Neural cell (in vitro differentiated cells): ENCODE measurements around the gene CNTNAP5. TPM values are rescaled to one million over a fixed set of nuclear protein-coding genes. Genes with fewer than 3 reads are reported as not detected.

ENCODE experiments used
- H2AFZ ChIP-seq: fragments of 200-600, 300-800 bp; sonication (generic), shearing (Covaris generic); 2 replicates; pipeline ENCODE4 v1.6.0; 2014; ENCODE audit warnings: low read depth, mild to moderate bottlenecking, antibody characterized with exemption, low read length, moderate library complexity
- H3F3A ChIP-seq: fragments of 200-600 bp; shearing (Covaris generic); 2 replicates; pipeline ENCODE4 v1.6.1; 2016; ENCODE audit warnings: mild to moderate bottlenecking, moderate library complexity, mixed read lengths, antibody characterized with exemption, low read length; ENCODE audit not compliant: insufficient read depth, poor library complexity, severe bottlenecking
- H3K27ac ChIP-seq: fragments of 200-600, 300-800 bp; sonication (generic), shearing (Covaris generic); 2 replicates; pipeline ENCODE4 v1.5.1; 2014; ENCODE audit warnings: mild to moderate bottlenecking, low read length, moderate library complexity
- H3K27me3 ChIP-seq: fragments of 300-800, 200-600 bp; sonication (generic), shearing (Covaris generic); 2 replicates; pipeline ENCODE4 v1.6.0; 2014; ENCODE audit warnings: mild to moderate bottlenecking, low read depth, low read length, moderate library complexity; ENCODE audit not compliant: insufficient read depth
- H3K36me3 ChIP-seq: fragments of 300-800, 200-600 bp; sonication (generic), shearing (Covaris generic); 2 replicates; pipeline ENCODE4 v1.5.1; 2014; ENCODE audit warnings: mild to moderate bottlenecking, antibody characterized with exemption, low read length, moderate library complexity; ENCODE audit not compliant: insufficient read depth
- H3K4me2 ChIP-seq: fragments of 300-800, 200-600 bp; sonication (generic), shearing (Covaris generic); 2 replicates; pipeline ENCODE4 v1.6.0; 2014; ENCODE audit warnings: mild to moderate bottlenecking, low read length
- H3K4me3 ChIP-seq: fragments of 300-800, 200-600 bp; sonication (generic), shearing (Covaris generic); 2 replicates; pipeline ENCODE4 v1.5.1; 2014; ENCODE audit warnings: mild to moderate bottlenecking, low read length, moderate library complexity
- H3K79me2 ChIP-seq: fragments of 200-600 bp; shearing (Covaris generic); replicated peaks from 2 replicates; pipeline ENCODE4 v1.6.0; 2014; ENCODE audit warnings: mild to moderate bottlenecking, low read length, moderate library complexity; ENCODE audit not compliant: insufficient read depth
- H3K9ac ChIP-seq: fragments of 300-800, 200-600 bp; sonication (generic), shearing (Covaris generic); 2 replicates; pipeline ENCODE4 v1.6.1; 2016; ENCODE audit warnings: mild to moderate bottlenecking, low read length, mixed read lengths
- H3K9me2 ChIP-seq: fragments of 200-600 bp; shearing (Covaris generic); 2 replicates; pipeline ENCODE4 v1.6.1; 2016; ENCODE audit warnings: mild to moderate bottlenecking, low read length, mixed read lengths; ENCODE audit not compliant: insufficient read depth
- H3K9me3 ChIP-seq: fragments of 200-600, 300-800 bp; sonication (generic), shearing (Covaris generic); 2 replicates; pipeline ENCODE4 v1.6.1; 2016; ENCODE audit warnings: mild to moderate bottlenecking, mixed run types, low read length, moderate library complexity, mixed read lengths
- H4K20me1 ChIP-seq: fragments of 200-600 bp; shearing (Covaris generic); 2 replicates; pipeline ENCODE4 v1.6.1; 2016; ENCODE audit warnings: mild to moderate bottlenecking, mixed run types; ENCODE audit not compliant: insufficient read depth
- EP300 ChIP-seq: fragments of 450-650 bp; conservative IDR thresholded peaks from 2 replicates; pipeline ENCODE4 v1.6.1; 2014; ENCODE audit warnings: antibody characterized with exemption, mild to moderate bottlenecking, moderate library complexity; ENCODE audit not compliant: poor library complexity, severe bottlenecking
- EZH2 ChIP-seq: fragments of 200-600, 300-800 bp; shearing (Covaris generic), sonication (generic); IDR thresholded peaks from 2 replicates; pipeline ENCODE4 v1.6.1; 2014; ENCODE audit warnings: antibody characterized with exemption, low read length, borderline replicate concordance, mild to moderate bottlenecking; ENCODE audit not compliant: insufficient read depth, poor library complexity, severe bottlenecking
- MXI1 ChIP-seq: fragments of 450-650 bp; conservative IDR thresholded peaks from 2 replicates; pipeline ENCODE4 v1.6.1; 2014; ENCODE audit warnings: antibody characterized with exemption, mild to moderate bottlenecking; ENCODE audit not compliant: poor library complexity, severe bottlenecking
- POLR2AphosphoS5 ChIP-seq: IDR thresholded peaks from 2 replicates; pipeline ENCODE4 v1.6.1; 2012
- RAD21 ChIP-seq: fragments of 450-650 bp; conservative IDR thresholded peaks from 2 replicates; pipeline ENCODE4 v1.6.1; 2014; ENCODE audit warnings: antibody characterized with exemption, mild to moderate bottlenecking, moderate library complexity
- SMC3 ChIP-seq: fragments of 450-650 bp; conservative IDR thresholded peaks from 2 replicates; pipeline ENCODE4 v1.6.1; 2014; ENCODE audit warnings: antibody characterized with exemption, mild to moderate bottlenecking, moderate library complexity; ENCODE audit not compliant: poor library complexity
- TAF1 ChIP-seq: IDR thresholded peaks from 2 replicates; pipeline ENCODE4 v1.6.1; 2012; ENCODE audit warnings: low read depth
- polyA plus RNA-seq: library from polyadenylated mRNA; depleted of rRNA; stranded (reverse); fragments of >200 nt; gene quantifications from 2 replicates; pipeline ENCODE4 v1.2.3, GENCODE V29; 2014
- TF ChIP-seq, protein P1 (sequence below): IDR thresholded peaks from 2 replicates; pipeline ENCODE4 v1.6.1; 2012; ENCODE audit warnings: borderline replicate concordance
- TF ChIP-seq, protein P2 (sequence below): fragments of 450-650 bp; IDR thresholded peaks from 2 replicates; pipeline ENCODE4 v1.5.1; 2014; ENCODE audit warnings: antibody characterized with exemption, mild to moderate bottlenecking, moderate library complexity; ENCODE audit not compliant: poor library complexity, severe bottlenecking

CNTNAP5 gene
- polyA plus RNA-seq, 1 donor from 2014 or later = 19.3 TPM

DNA sequence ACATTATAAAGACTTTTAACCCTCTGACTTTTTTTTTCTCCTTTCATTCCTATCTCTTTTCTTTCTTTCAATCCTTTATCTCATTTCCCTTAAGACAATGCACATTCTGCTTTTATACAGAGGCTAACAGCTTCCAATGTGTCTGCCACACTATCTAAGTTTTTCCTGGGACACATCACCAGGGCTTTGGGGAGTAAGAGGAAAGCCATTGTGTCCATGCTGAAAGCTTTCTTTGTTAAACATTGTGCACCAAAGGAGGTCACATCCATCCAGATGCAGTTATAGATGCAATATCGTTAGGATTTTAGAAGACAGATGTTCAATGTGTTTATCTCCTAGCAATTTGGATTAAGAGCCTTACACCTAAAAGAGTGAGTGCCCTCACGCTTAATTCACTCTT lies 534.1 kb downstream of the CNTNAP5 start:
- TF ChIP-seq, protein P1, sequence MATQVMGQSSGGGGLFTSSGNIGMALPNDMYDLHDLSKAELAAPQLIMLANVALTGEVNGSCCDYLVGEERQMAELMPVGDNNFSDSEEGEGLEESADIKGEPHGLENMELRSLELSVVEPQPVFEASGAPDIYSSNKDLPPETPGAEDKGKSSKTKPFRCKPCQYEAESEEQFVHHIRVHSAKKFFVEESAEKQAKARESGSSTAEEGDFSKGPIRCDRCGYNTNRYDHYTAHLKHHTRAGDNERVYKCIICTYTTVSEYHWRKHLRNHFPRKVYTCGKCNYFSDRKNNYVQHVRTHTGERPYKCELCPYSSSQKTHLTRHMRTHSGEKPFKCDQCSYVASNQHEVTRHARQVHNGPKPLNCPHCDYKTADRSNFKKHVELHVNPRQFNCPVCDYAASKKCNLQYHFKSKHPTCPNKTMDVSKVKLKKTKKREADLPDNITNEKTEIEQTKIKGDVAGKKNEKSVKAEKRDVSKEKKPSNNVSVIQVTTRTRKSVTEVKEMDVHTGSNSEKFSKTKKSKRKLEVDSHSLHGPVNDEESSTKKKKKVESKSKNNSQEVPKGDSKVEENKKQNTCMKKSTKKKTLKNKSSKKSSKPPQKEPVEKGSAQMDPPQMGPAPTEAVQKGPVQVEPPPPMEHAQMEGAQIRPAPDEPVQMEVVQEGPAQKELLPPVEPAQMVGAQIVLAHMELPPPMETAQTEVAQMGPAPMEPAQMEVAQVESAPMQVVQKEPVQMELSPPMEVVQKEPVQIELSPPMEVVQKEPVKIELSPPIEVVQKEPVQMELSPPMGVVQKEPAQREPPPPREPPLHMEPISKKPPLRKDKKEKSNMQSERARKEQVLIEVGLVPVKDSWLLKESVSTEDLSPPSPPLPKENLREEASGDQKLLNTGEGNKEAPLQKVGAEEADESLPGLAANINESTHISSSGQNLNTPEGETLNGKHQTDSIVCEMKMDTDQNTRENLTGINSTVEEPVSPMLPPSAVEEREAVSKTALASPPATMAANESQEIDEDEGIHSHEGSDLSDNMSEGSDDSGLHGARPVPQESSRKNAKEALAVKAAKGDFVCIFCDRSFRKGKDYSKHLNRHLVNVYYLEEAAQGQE = no peak
- TF ChIP-seq EP300 (no peak), RAD21 (no peak), MXI1 (no peak), SMC3 (no peak), TAF1 (no peak), POLR2AphosphoS5 (no peak), EZH2 (no peak)
- TF ChIP-seq, protein P2, sequence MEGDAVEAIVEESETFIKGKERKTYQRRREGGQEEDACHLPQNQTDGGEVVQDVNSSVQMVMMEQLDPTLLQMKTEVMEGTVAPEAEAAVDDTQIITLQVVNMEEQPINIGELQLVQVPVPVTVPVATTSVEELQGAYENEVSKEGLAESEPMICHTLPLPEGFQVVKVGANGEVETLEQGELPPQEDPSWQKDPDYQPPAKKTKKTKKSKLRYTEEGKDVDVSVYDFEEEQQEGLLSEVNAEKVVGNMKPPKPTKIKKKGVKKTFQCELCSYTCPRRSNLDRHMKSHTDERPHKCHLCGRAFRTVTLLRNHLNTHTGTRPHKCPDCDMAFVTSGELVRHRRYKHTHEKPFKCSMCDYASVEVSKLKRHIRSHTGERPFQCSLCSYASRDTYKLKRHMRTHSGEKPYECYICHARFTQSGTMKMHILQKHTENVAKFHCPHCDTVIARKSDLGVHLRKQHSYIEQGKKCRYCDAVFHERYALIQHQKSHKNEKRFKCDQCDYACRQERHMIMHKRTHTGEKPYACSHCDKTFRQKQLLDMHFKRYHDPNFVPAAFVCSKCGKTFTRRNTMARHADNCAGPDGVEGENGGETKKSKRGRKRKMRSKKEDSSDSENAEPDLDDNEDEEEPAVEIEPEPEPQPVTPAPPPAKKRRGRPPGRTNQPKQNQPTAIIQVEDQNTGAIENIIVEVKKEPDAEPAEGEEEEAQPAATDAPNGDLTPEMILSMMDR = no peak
- Histone ChIP-seq H3K27ac (no peak overlapping the region), H3K36me3 (no peaks in the 10 kb centered on the region), H3K9me3 (no peaks in the 10 kb centered on the region), H3K4me3 (no peak overlapping the region), H4K20me1 (no peaks in the 10 kb centered on the region), H3K27me3 (no peaks in the 10 kb centered on the region), H3F3A (no peaks in the 10 kb centered on the region), H2AFZ (no peak overlapping the region), H3K9ac (no peak overlapping the region), H3K4me2 (no peak overlapping the region), H3K79me2 (no peaks in the 10 kb centered on the region), H3K9me2 (no peaks in the 10 kb centered on the region)

DNA sequence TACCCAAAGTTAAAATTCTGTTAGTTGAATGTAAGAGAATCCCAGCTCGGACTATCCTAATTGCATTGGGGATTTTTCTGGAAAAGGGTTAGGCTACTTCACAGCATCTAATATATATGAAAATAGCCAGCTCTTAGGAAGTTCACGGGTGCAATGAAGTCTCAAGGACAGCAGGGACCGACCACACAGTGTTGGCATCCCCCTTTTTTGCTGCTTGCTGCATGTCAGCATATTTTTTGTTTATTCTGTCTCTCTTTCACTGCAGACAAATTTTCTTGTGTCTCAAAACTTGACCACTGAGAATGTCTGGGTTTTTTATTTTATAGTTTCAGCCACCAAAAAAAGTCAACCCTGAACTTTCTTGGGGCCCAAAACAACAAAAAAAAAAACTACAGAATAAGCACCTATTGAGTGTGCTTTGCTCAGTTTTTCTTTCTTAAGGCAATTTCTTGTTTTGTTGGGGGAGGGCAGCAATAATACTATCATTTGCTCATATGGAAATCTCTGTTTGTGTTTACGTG lies 535.6 kb downstream of the CNTNAP5 start:
- no peaks in the 10 kb centered on the region for H3K79me2 ChIP-seq
- no peaks in the 10 kb centered on the region for H3F3A ChIP-seq
- H4K20me1 ChIP-seq = no peaks in the 10 kb centered on the region
- H3K9ac ChIP-seq = no peak overlapping the region
- no peak overlapping the region for H3K27ac ChIP-seq
- no peaks in the 10 kb centered on the region for H3K9me3 ChIP-seq
- TF ChIP-seq EZH2 = no peak
- no peak for TF ChIP-seq RAD21
- TF ChIP-seq, protein P1 = no peak
- no peak for TF ChIP-seq SMC3
- TF ChIP-seq TAF1 = no peak
- no peak for TF ChIP-seq EP300
- no peak for TF ChIP-seq MXI1
- TF ChIP-seq, protein P2 = no peak
- TF ChIP-seq POLR2AphosphoS5 = no peak
- no peaks in the 10 kb centered on the region for H3K9me2 ChIP-seq
- no peaks in the 10 kb centered on the region for H3K36me3 ChIP-seq
- H2AFZ ChIP-seq = no peak overlapping the region
- H3K4me3 ChIP-seq = no peak overlapping the region
- no peak overlapping the region for H3K4me2 ChIP-seq
- no peaks in the 10 kb centered on the region for H3K27me3 ChIP-seq
